CD4-positive, alpha-beta memory T cell (primary cell): ENCODE measurements around the gene FERMT2. TPM values are rescaled to one million over a fixed set of nuclear protein-coding genes. Genes with fewer than 3 reads are reported as not detected.

Experiments
- CTCF ChIA-PET: fragments of 350-600 bp; sonication (Branson Sonifier 250); formaldehyde crosslinking; loops from one replicate; lab custom pipeline; 2021; ENCODE audit warnings: inconsistent platforms; ENCODE audit not compliant: partially characterized antibody; lab: Charles Lee
- POLR2A ChIA-PET: fragments of 350-600 bp; sonication (Branson Sonifier 250); formaldehyde crosslinking; loops from one replicate; lab custom pipeline; 2021; ENCODE audit not compliant: partially characterized antibody; lab: Charles Lee
- DNase-seq, 5 donors: peaks; one replicate each; pipeline versions ENCODE4 v3.0.0 to v3.0.0-alpha.2; 2020 to 2022; ENCODE audit warnings: mixed read lengths in 1 of 5
- H3K27ac ChIP-seq: one replicate; pipeline ENCODE4 v1.7.0; 2013; ENCODE audit warnings: low read depth, low read length
- H3K27me3 ChIP-seq: 2 replicates; pipeline ENCODE4 v1.7.0; 2013; ENCODE audit warnings: mild to moderate bottlenecking, low read length, moderate library complexity; ENCODE audit not compliant: insufficient read depth
- H3K36me3 ChIP-seq: 2 replicates; pipeline ENCODE4 v1.7.0; 2013; ENCODE audit warnings: mild to moderate bottlenecking, low read length, moderate library complexity; ENCODE audit not compliant: insufficient read depth
- H3K4me1 ChIP-seq: 2 replicates; pipeline ENCODE4 v1.7.0; 2013; ENCODE audit warnings: mild to moderate bottlenecking, low read length, moderate library complexity; ENCODE audit not compliant: insufficient read depth
- H3K4me3 ChIP-seq, 2 donors: one replicate each; pipeline ENCODE4 v1.7.0; 2013; ENCODE audit warnings: low read length in 2 of 2, mild to moderate bottlenecking in 1 of 2
- H3K9me3 ChIP-seq, 2 donors: one replicate each; pipeline ENCODE4 v1.7.0; 2013; ENCODE audit warnings: low read length in 2 of 2, control low read depth in 1 of 2; ENCODE audit not compliant: control insufficient read depth in 1 of 2
- H3K27ac Mint-ChIP-seq, 7 donors: one replicate each; pipeline ENCODE4 v1.8.0; 2020 to 2021; ENCODE audit warnings: mixed read lengths in 7 of 7, mild to moderate bottlenecking in 6 of 7, inconsistent platforms in 3 of 7, moderate library complexity in 3 of 7
- H3K27me3 Mint-ChIP-seq, 2 donors: one replicate each; pipeline ENCODE4 v1.8.0; 2020 to 2021; ENCODE audit warnings: mixed read lengths in 2 of 2
- H3K36me3 Mint-ChIP-seq, 2 donors: one replicate each; pipeline ENCODE4 v1.8.0; 2020 to 2021; ENCODE audit warnings: mixed read lengths in 2 of 2, inconsistent platforms in 1 of 2, mild to moderate bottlenecking in 1 of 2
- H3K4me1 Mint-ChIP-seq, 4 donors: one replicate each; pipeline ENCODE4 v1.8.0; 2020 to 2021; ENCODE audit warnings: mixed read lengths in 4 of 4, mild to moderate bottlenecking in 1 of 4
- H3K4me3 Mint-ChIP-seq, 8 donors: one replicate each; pipeline ENCODE4 v1.8.0; 2020 to 2021; ENCODE audit warnings: mixed read lengths in 8 of 8, mild to moderate bottlenecking in 7 of 8, moderate library complexity in 6 of 8, inconsistent platforms in 3 of 8
- H3K9me3 Mint-ChIP-seq, 8 donors: one replicate each; pipeline ENCODE4 v1.8.0; 2020 to 2021; ENCODE audit warnings: mixed read lengths in 8 of 8, mild to moderate bottlenecking in 5 of 8, inconsistent platforms in 3 of 8, moderate library complexity in 1 of 8
- intact Hi-C: fragments of 100-400 bp; cut with micrococcal nuclease; formaldehyde crosslinking; loops from one replicate; pipeline ENCODE4 v1.15.1; 2023
- polyA plus RNA-seq, 2 donors: library from polyadenylated mRNA; unstranded; fragments of 300-500 nt; fragmentation: Illumina TruSeq; gene quantifications; one replicate each; pipeline ENCODE4 v1.2.3, GENCODE V29; 2021
- total RNA-seq, 2 experiments: library from RNA; stranded (reverse); gene quantifications; one replicate each; pipeline ENCODE4 v1.2.3, GENCODE V29; 2021

The FERMT2 gene
- total and polyA plus RNA-seq, 4 experiments from 2014 or later = 0.75 to 0.79 TPM; not detected in 2

DNA sequence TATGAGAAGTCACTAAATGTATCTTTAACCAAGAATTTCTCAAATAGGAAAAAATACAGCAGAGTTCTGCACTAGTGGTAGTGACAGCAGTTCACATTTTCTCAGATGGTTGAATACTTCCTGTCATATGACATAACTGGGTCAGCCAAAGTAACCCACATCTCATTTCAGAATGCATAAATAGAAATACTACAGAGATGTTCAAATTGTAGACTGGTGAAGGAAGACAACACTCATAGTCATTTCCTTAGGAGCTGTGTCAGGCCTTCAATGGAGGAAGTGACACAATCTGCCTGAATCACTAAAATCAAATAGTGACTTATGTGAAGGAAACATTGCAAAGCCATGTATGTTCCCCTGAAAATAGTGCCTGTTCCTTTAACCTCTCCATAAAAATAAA lies 32.4 kb downstream of the FERMT2 start:
- Mint-ChIP-seq H3K27ac (peak overlapping the region; percentile 88 to 95 (median 93)), H3K4me3 (peak overlapping the region in 3 of 8 donors; percentile 13 to 48 (median 15)), H3K4me1 (peaks cover 18 to 42% (median 26%) of the 10 kb centered on the region in 4 donors), H3K27me3 (no peaks in the 10 kb centered on the region), H3K36me3 (no peaks in the 10 kb centered on the region), H3K9me3 (no peaks in the 10 kb centered on the region)
- Histone ChIP-seq H3K4me3 (no peak overlapping the region), H3K4me1 (peaks cover 24% of the 10 kb centered on the region), H3K9me3 (no peaks in the 10 kb centered on the region), H3K27ac (peak overlapping the region; percentile 57), H3K27me3 (no peaks in the 10 kb centered on the region), H3K36me3 (no peaks in the 10 kb centered on the region)
- DNase-seq = peak; percentile 55 to 82 (median 75)
- POLR2A ChIA-PET = interaction anchor here (1.0 to 2.1 kb wide), 4 partner anchors 31 to 1071 kb away, joined by 4 to 8 read pairs (median 4); partner anchors contain the start of gene DDHD1
- CTCF ChIA-PET = interaction anchor here (1.4 to 1.9 kb wide), 3 partner anchors 15 to 43 kb away, joined by 4 to 11 read pairs (median 8); no protein-coding TSS in a partner anchor
- intact Hi-C loops = loop anchor here (1.0 to 5.0 kb wide), 3 partner anchors 32 to 234 kb away; partner anchors contain the start of genes DDHD1 and FERMT2

DNA sequence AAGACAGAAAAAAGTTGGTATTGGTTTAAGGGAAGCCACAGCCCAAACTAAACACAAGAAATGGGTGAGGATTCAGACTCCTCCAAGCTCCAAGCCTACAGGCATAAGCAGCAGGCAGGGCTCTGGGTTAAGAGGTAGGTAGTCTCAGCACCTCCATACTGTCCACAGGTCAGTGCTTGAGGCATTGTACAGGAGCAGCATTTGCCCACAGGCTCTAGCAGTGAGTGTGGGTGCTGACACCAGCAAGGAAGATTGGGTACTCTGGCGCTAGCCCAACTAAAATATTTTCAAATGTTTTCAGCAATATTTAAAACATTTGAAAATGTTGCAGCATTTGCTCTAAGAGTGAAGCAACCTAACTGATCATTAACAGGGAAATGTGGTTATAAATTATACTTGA lies 33.1 kb downstream of the FERMT2 start:
- H3K4me3 ChIP-seq = no peak overlapping the region
- Mint-ChIP-seq H3K4me3 (peak overlapping the region in 5 of 8 donors; percentile 12 to 65 (median 29)), H3K27me3 (no peaks in the 10 kb centered on the region), H3K9me3 (no peaks in the 10 kb centered on the region), H3K36me3 (no peaks in the 10 kb centered on the region), H3K4me1 (peaks cover 18 to 42% (median 26%) of the 10 kb centered on the region in 4 donors), H3K27ac (peak overlapping the region; percentile 61 to 95 (median 87))
- DNase-seq = peak in 1 of 5 donors; percentile 2
- H3K4me1 ChIP-seq = peaks cover 24% of the 10 kb centered on the region
- no peaks in the 10 kb centered on the region for H3K36me3 ChIP-seq
- no peaks in the 10 kb centered on the region for H3K27me3 ChIP-seq
- intact Hi-C loops = loop anchor here (1.0 to 5.0 kb wide), 3 partner anchors 33 to 235 kb away; partner anchors contain the start of genes DDHD1 and FERMT2
- H3K27ac ChIP-seq = peak overlapping the region; percentile 30
- ChIA-PET POLR2A (interaction anchor here (1.2 to 2.1 kb wide), 2 partner anchors 235 to 1070 kb away, joined by 5 to 8 read pairs; partner anchors contain the start of gene DDHD1), CTCF (interaction anchor here (1.4 kb wide), 1 partner anchor 31 kb away, joined by 8 read pairs; no protein-coding TSS in a partner anchor)
- H3K9me3 ChIP-seq = no peaks in the 10 kb centered on the region

DNA sequence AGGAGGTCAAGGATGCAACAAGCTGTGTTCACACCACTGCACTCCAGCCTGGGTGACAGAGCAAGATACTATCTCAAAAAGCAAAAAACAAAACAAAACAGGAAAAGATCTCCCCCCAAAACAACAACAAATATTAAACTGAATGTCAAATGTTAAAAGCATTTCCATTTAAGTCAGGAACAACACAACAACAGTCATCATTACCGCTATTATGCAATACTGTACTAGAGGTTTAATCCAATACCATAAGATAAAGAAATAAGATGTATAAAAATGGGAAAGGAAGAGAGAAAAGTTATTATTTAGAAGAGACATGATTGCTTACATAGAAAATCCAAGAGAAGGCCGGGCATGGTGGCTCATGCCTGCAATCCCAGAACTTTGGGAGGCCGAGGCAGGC lies 36.6 kb downstream of the FERMT2 start:
- no peak for DNase-seq
- Histone ChIP-seq H3K27me3 (no peaks in the 10 kb centered on the region), H3K4me3 (no peak overlapping the region), H3K9me3 (no peaks in the 10 kb centered on the region), H3K4me1 (peaks cover 18% of the 10 kb centered on the region), H3K36me3 (no peaks in the 10 kb centered on the region), H3K27ac (no peak overlapping the region)
- Mint-ChIP-seq H3K9me3 (no peaks in the 10 kb centered on the region), H3K4me1 (peaks cover 14 to 33% (median 19%) of the 10 kb centered on the region in 4 donors), H3K36me3 (no peaks in the 10 kb centered on the region), H3K4me3 (no peak overlapping the region), H3K27ac (no peak overlapping the region), H3K27me3 (no peaks in the 10 kb centered on the region)
- ChIA-PET CTCF (no interaction called here), POLR2A (no interaction called here)
- intact Hi-C loops = no loop called here

DNA sequence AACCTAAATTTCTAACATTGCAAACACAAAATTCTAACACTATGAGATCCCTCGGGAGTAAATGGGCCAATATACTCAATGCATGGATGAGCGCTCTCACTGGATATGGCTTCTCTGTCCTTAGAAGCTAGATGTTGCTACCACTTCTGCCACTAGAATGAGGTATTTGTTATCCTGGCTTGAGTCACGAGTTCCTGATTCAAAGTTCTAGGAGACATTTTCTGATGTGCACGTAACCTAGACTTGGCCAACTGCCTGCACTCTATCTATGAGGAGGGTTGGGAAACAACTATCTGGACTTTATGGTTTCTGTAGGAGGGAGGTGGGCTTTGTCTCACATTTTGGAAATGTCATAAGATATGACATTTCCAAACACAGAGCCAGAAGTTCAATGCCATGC lies 37.6 kb downstream of the FERMT2 start:
- Mint-ChIP-seq H3K27ac (no peak overlapping the region), H3K27me3 (peaks cover 0 to 2% of the 10 kb centered on the region in 2 donors), H3K4me3 (no peak overlapping the region), H3K9me3 (no peaks in the 10 kb centered on the region), H3K4me1 (peaks cover 8 to 23% (median 14%) of the 10 kb centered on the region in 4 donors), H3K36me3 (no peaks in the 10 kb centered on the region)
- intact Hi-C loops = no loop called here
- no peak for DNase-seq
- peaks cover 9% of the 10 kb centered on the region for H3K4me1 ChIP-seq
- no peaks in the 10 kb centered on the region for H3K36me3 ChIP-seq
- ChIA-PET POLR2A (no interaction called here), CTCF (no interaction called here)
- no peak overlapping the region for H3K4me3 ChIP-seq
- no peak overlapping the region for H3K27ac ChIP-seq
- no peaks in the 10 kb centered on the region for H3K9me3 ChIP-seq
- no peaks in the 10 kb centered on the region for H3K27me3 ChIP-seq

DNA sequence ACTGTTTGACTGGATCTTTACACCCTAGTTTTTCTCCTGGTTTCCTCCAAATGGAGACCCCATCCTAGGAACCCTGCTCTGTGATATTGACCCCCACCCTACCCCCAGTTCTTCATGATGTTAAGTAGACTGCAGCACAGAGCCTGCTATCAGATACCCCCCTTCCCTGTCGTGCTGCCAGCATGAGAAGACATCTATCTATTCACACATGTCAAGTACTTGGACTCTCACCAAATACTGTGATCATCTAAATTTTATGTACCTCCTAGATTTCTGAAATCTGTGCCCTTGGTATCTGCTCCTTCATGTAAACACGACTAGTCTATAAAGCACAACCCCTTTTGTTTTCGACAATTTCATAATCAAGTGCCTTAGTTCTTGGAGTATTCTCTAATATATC lies 38.9 kb downstream of the FERMT2 start:
- Histone ChIP-seq H3K27me3 (no peaks in the 10 kb centered on the region), H3K9me3 (no peaks in the 10 kb centered on the region), H3K4me1 (no peaks in the 10 kb centered on the region), H3K36me3 (no peaks in the 10 kb centered on the region), H3K27ac (no peak overlapping the region), H3K4me3 (no peak overlapping the region)
- ChIA-PET POLR2A (no interaction called here), CTCF (interaction anchor here (1.3 kb wide), 1 partner anchor 10 kb away, joined by 3 read pairs; no protein-coding TSS in a partner anchor)
- Mint-ChIP-seq H3K9me3 (no peaks in the 10 kb centered on the region), H3K27ac (no peak overlapping the region), H3K4me3 (no peak overlapping the region), H3K4me1 (peaks cover 2 to 10% (median 3%) of the 10 kb centered on the region in 4 donors), H3K27me3 (peaks cover 0 to 2% of the 10 kb centered on the region in 2 donors), H3K36me3 (no peaks in the 10 kb centered on the region)
- intact Hi-C loops = no loop called here
- no peak for DNase-seq

DNA sequence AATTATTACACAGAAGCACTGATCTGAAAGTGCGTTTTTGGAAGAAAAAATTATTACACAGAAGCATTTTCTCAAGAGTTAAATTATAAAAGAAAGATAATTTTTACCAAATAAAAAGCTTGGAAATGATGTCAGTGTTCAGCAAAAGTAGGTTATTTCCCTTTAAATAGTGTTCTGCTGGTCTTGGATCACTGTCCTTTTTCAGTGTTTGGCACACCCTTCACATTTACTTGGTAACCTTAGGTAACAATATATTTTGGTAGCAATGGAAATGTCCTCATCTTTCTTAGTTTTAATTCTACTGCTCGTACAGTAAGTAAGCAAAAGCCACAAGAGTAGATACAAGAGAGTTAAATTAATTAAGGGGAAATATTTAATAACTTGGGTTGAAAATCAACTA lies 40.3 kb downstream of the FERMT2 start:
- H3K4me1 Mint-ChIP-seq = peaks cover 0 to 3% (median under 1%) of the 10 kb centered on the region in 4 donors
- intact Hi-C loops = no loop called here
- H3K27ac ChIP-seq = no peak overlapping the region
- no peak overlapping the region for H3K4me3 Mint-ChIP-seq
- H3K27me3 Mint-ChIP-seq = peaks cover 0 to 2% of the 10 kb centered on the region in 2 donors
- no peak overlapping the region for H3K27ac Mint-ChIP-seq
- H3K27me3 ChIP-seq = no peaks in the 10 kb centered on the region
- CTCF ChIA-PET = interaction anchor here (1.3 kb wide), 1 partner anchor 12 kb away, joined by 3 read pairs; no protein-coding TSS in a partner anchor
- no peaks in the 10 kb centered on the region for H3K36me3 Mint-ChIP-seq
- H3K4me3 ChIP-seq = no peak overlapping the region
- POLR2A ChIA-PET = no interaction called here
- no peaks in the 10 kb centered on the region for H3K4me1 ChIP-seq
- no peaks in the 10 kb centered on the region for H3K9me3 ChIP-seq
- no peaks in the 10 kb centered on the region for H3K9me3 Mint-ChIP-seq
- no peak for DNase-seq
- H3K36me3 ChIP-seq = no peaks in the 10 kb centered on the region

DNA sequence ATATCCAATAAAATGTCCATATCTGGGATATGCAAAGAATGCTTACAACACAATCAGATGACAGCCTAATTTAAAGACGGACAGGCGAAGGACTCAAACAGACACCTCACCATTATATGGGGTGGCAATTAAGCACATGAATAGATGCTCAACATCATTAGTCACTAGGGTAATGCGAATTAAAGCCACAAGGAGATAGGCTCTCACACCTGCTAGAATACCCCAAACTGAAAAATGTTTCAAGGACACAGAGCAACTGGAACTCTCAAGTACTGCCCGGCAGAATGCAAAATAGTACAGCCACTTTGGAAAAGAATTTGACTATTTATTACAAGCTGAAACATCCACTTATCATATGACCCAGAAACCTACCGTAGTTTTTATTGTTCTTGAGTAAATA lies 42.9 kb downstream of the FERMT2 start:
- peaks cover 0 to 2% (median 0%) of the 10 kb centered on the region in 4 donors for H3K4me1 Mint-ChIP-seq

More for the DNA sequence above, 42.9 kb downstream of the FERMT2 start:
- Mint-ChIP-seq H3K36me3 (peaks cover 0 to 4% of the 10 kb centered on the region in 2 donors), H3K27me3 (peaks cover 3 to 7% of the 10 kb centered on the region in 2 donors), H3K4me3 (no peak overlapping the region), H3K27ac (no peak overlapping the region), H3K9me3 (no peaks in the 10 kb centered on the region)
- Histone ChIP-seq H3K9me3 (no peaks in the 10 kb centered on the region), H3K27me3 (no peaks in the 10 kb centered on the region), H3K36me3 (no peaks in the 10 kb centered on the region), H3K4me1 (no peaks in the 10 kb centered on the region), H3K4me3 (no peak overlapping the region), H3K27ac (no peak overlapping the region)
- ChIA-PET CTCF (interaction anchor here (1.1 kb wide), 1 partner anchor 41 kb away, joined by 3 read pairs; no protein-coding TSS in a partner anchor), POLR2A (no interaction called here)
- intact Hi-C loops = no loop called here
- no peak for DNase-seq
